ENCODE data around the gene AVL9. TPM values are rescaled to one million over a fixed set of nuclear protein-coding genes. Genes with fewer than 3 reads are reported as not detected.

AVL9 gene
- total and polyA plus RNA-seq, 2 of the 4 experiments (the other 2 are of a cell fraction): 13.1 to 21.7 TPM

DNA sequence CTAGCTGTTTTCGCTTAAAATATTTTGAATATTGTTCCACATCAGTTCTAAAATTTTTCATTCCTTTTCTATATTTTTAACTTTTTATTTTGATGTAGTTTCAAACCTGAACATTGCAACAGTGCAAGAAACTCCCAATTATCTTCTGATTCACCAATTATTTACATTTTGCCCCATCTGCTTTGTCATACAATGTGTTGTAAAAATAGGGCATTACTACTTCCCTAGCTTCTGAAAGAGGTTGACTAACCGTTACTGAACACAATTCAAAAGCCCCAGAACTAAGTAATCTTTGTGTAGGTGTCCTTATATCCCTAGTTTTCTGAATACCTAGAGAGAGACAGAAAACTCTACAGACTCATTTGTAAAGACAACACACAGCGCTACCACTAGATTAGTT lies 86.7 kb downstream of the AVL9 start:
- ChIA-PET CTCF (interaction anchor here (1.0 kb wide), 1 partner anchor 91 kb away, joined by 3 read pairs; no protein-coding TSS in a partner anchor), POLR2A (ENCODE audit: unreplicated experiment) (no interaction called here)
- 0 out of 2 replicates have a peak, but pooled peaks cover 3% of the 10 kb centered on the region for H4K20me1 ChIP-seq (ENCODE audit: insufficient read depth, low read length)
- H3K27me3 ChIP-seq (ENCODE audit: control insufficient read depth, insufficient read depth, low read length): no peaks in the 10 kb centered on the region
- no peak overlapping the region for H2BK5ac ChIP-seq (ENCODE audit: low read depth, low read length, poor library complexity, severe bottlenecking)
- H2BK120ac ChIP-seq (ENCODE audit: low read depth, low read length): no peak overlapping the region
- intact Hi-C loops (cut with micrococcal nuclease): loop anchor here (5.0 kb wide), 1 partner anchor 145 kb away; no protein-coding TSS in a partner anchor
- peaks cover 11% of the 10 kb centered on the region for H3K4me1 ChIP-seq (ENCODE audit: control insufficient read depth, insufficient read depth, low read length)
- H3K4me2 ChIP-seq (ENCODE audit: low read depth, low read length): no peak overlapping the region
- BruUV-seq (replicated peaks): no TSS peak
- no peak overlapping the region for H2AK9ac ChIP-seq (replicated peaks; ENCODE audit: low read depth, low read length, poor library complexity)
- no peak overlapping the region for H2BK15ac ChIP-seq (ENCODE audit: low read depth, low read length)
- no peak overlapping the region for H2AFZ ChIP-seq (replicated peaks; ENCODE audit: low read length, poor library complexity)
- H3K4ac ChIP-seq (ENCODE audit: low read depth, low read length): no peak overlapping the region
- H3K23ac ChIP-seq (ENCODE audit: low read depth, low read length): no peak overlapping the region
- H3K4me3 ChIP-seq (ENCODE audit: insufficient read depth, low read depth, low read length): no peak overlapping the region
- no peak overlapping the region for H3K18ac ChIP-seq (ENCODE audit: low read depth, low read length)
- H4K8ac ChIP-seq (ENCODE audit: low read depth in 2 of 2, low read length in 2 of 2): no peak overlapping the region
- H3K9ac ChIP-seq (ENCODE audit: low read depth, low read length): no peak overlapping the region
- H3K9me3 ChIP-seq (ENCODE audit: control insufficient read depth, insufficient read depth, low read length): no peaks in the 10 kb centered on the region
- no peak overlapping the region for H3K27ac ChIP-seq (ENCODE audit: insufficient read depth, low read length)
- peaks cover 6 to 18% of the 10 kb centered on the region in 2 experiments; a peak in 3 of 4 replicates for H3K79me1 ChIP-seq (ENCODE audit: low read depth in 1 of 2, low read length in 2 of 2)
- H2AK5ac ChIP-seq (ENCODE audit: low read depth, low read length): no peak overlapping the region
- DNase-seq (peak; percentile 35), ATAC-seq (ENCODE audit: low read depth) (no peak)
- H4K91ac ChIP-seq (ENCODE audit: insufficient read depth, low read depth, low read length): no peak overlapping the region
- H3K9me1 ChIP-seq (ENCODE audit: insufficient read depth, low read length): peaks cover 13% of the 10 kb centered on the region
- H4K5ac ChIP-seq (ENCODE audit: low read depth, low read length): no peak overlapping the region
- H3K36me3 ChIP-seq (ENCODE audit: control insufficient read depth, insufficient read depth, low read length): peaks cover 35% of the 10 kb centered on the region
- no peak overlapping the region for H2BK20ac ChIP-seq (ENCODE audit: low read depth, low read length)
- in situ Hi-C loops (cut with MboI; ENCODE audit: low sequenced_read_pairs): no loop called here
- no peak for TF ChIP-seq SMC3 (IDR thresholded peaks at IDR 0.05; ENCODE audit: low read depth, low read length)
- no peak for TF ChIP-seq RAD21 (IDR thresholded peaks at IDR 0.05; ENCODE audit: low read length)
- TF ChIP-seq BHLHE40 (IDR thresholded peaks at IDR 0.05; ENCODE audit: low read depth, low read length): no peak
- no peak for TF ChIP-seq RFX5 (IDR thresholded peaks at IDR 0.05; ENCODE audit: low read depth, low read length)
- no peak for TF ChIP-seq MAFK (IDR thresholded peaks at IDR 0.05; ENCODE audit: low read depth, low read length)
- TF ChIP-seq MAZ (IDR thresholded peaks at IDR 0.05; ENCODE audit: borderline replicate concordance, low read depth, low read length): no peak
- no peak for TF ChIP-seq ELK1 (IDR thresholded peaks at IDR 0.05; ENCODE audit: borderline replicate concordance, low read depth, low read length)
- no peak for TF ChIP-seq POLR2A (IDR thresholded peaks at IDR 0.05; ENCODE audit: low read depth, low read length)
- no peak for TF ChIP-seq CHD1 (IDR thresholded peaks at IDR 0.05; ENCODE audit: low read depth, low read length)
- TF ChIP-seq, protein P1, sequence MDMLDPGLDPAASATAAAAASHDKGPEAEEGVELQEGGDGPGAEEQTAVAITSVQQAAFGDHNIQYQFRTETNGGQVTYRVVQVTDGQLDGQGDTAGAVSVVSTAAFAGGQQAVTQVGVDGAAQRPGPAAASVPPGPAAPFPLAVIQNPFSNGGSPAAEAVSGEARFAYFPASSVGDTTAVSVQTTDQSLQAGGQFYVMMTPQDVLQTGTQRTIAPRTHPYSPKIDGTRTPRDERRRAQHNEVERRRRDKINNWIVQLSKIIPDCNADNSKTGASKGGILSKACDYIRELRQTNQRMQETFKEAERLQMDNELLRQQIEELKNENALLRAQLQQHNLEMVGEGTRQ (IDR thresholded peaks at IDR 0.05; ENCODE audit: low read depth, low read length): no peak
- no peak for TF ChIP-seq MXI1 (IDR thresholded peaks at IDR 0.05; ENCODE audit: borderline replicate concordance, low read depth, low read length)
- no CpG with 5 or more reads among the region's 3 CpGs for WGBS, 2 experiments (ENCODE audit: extremely low coverage in 2 of 2, insufficient read length in 1 of 2)
- no peak overlapping the region for H3K14ac ChIP-seq (replicated peaks; ENCODE audit: low read depth, low read length)
- no peak overlapping the region for H3K56ac ChIP-seq (ENCODE audit: extremely low read depth, insufficient read depth, low read length)
- dilution Hi-C loops (cut with HindIII; ENCODE audit: low sequenced_read_pairs, unreplicated experiment): no loop called here

All from IMR-90 (cell line).